ENCODE results near the gene ADAT1. TPM values are rescaled to one million over a fixed set of nuclear protein-coding genes. Genes with fewer than 3 reads are reported as not detected.
A peak's percentile ranks its signal among the peaks of the same experiment; 100 is the strongest.
"Not testable (repeated sequence)": the region's sequence is repeated elsewhere in the genome, so short reads cannot be mapped to it uniquely, and the experiment has no call there.

ADAT1 gene
- total and polyA plus RNA-seq, 10 donors: 13.2 to 120 (median 59.7) TPM

DNA sequence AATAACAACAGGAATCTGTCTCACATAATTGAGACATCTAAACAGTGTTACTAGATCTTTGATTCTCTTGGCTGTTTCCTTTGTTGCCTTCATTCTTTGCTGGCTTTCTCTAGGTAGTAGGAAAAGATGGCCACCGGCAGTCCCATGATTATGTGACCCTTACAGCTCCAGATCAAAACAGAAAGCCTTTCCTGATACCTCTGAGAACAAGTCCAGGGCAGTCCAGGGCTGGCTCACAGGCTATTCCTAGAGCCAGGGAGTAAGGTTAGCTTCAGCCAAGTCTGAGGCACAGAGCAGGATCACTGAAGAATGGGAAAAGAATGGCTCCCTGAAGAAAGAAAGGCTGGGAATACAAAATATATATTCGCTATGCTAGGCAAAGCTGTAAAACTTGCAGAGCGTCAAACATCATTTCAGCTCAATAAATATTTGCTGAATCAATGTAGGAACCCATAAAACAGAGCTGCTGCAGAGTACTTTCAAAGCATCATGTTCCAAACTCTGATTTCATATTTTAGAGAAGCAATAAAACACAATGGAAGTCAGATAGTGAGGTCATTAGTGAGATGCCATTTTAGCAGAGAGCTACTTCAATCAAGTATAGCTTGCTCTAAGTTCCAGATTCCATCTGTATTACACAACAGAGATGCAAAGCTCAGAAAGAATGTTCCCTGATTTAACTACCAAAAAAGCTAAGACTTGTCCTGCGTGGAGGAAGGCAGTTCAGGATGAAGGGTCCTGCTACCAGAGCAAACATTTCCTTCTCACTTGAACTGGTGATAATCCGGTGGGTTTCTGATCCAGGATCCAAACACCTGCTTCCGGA is 23.4 kb downstream of the ADAT1 start:
- no peaks in the 10 kb centered on the region for H3K27me3 ChIP-seq (replicated peaks in 1 of 7)
- peaks cover 8 to 93% (median 60%) of the 10 kb centered on the region in 6 donors for H3K36me3 ChIP-seq
- no peak for DNase-seq
- H3K4me1 ChIP-seq: peaks cover 0 to 5% (median 2%) of the 10 kb centered on the region in 6 donors
- intact Hi-C loops (cut with DNase I; ENCODE audit: low total_unique reads): no loop called here
- no peak overlapping the region for H3K4me3 ChIP-seq
- 90 to 96% (median 94%) methylated on average over 6 of the region's 6 CpGs for WGBS, 5 donors
- peaks cover 0 to 20% (median 11%) of the 10 kb centered on the region in 8 donors for H3K9me3 ChIP-seq
- no peak for TF ChIP-seq POLR2A (IDR thresholded peaks at IDR 0.05)
- TF ChIP-seq, protein P1, sequence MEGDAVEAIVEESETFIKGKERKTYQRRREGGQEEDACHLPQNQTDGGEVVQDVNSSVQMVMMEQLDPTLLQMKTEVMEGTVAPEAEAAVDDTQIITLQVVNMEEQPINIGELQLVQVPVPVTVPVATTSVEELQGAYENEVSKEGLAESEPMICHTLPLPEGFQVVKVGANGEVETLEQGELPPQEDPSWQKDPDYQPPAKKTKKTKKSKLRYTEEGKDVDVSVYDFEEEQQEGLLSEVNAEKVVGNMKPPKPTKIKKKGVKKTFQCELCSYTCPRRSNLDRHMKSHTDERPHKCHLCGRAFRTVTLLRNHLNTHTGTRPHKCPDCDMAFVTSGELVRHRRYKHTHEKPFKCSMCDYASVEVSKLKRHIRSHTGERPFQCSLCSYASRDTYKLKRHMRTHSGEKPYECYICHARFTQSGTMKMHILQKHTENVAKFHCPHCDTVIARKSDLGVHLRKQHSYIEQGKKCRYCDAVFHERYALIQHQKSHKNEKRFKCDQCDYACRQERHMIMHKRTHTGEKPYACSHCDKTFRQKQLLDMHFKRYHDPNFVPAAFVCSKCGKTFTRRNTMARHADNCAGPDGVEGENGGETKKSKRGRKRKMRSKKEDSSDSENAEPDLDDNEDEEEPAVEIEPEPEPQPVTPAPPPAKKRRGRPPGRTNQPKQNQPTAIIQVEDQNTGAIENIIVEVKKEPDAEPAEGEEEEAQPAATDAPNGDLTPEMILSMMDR (IDR thresholded peaks at IDR 0.05 in 8 of 11, conservative IDR thresholded peaks at IDR 0.05 in 3 of 11): no peak
- no peak overlapping the region for H3K27ac ChIP-seq

DNA sequence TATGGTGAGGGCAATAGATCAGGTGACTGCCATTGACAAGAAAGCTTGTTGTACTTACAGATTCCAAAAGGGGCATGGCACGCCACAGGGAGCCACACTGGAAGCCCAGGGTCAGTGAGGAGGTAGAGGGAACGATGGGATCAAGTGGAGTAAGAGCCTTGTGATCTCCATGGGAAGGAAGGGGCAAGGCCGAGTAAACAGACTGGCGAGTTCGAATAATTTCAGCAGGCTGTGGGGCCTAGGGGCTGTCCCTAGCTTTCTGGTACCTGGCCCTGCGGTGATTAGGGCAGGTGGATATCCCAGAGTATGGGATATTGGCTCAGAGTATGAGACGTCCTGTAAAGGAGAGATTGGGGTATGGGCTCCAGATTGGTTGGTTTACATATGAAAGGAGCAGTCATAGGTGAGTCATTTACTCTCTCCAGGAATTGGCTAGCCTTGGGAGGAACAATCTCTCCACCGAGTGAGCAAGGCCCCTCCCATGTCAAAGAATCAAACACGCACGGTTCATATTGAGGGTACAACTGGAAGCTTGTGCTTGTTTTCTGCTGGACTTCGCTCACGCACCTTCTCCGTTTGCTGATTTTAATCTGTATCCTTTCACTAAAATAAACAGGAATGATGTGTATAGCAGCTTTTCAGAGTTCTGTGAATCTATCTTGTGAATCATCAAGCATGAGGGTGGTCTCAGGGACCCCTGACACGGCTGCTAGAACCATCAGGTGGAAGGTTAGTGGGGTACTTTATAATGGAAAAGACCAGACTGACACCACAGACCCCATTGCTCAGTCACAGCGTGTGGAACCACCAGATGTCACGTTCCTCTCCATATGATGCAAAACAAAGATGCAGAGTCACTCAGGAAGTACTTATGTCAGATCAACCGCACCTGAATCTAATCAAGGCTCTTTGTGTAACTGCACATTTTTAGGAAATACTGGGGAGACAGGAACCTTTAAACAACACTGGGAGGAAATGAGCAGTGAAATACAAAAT is 29.0 kb downstream of the ADAT1 start:
- H3K9me3 ChIP-seq: peaks cover 0 to 7% (median 0%) of the 10 kb centered on the region in 8 donors
- no peaks in the 10 kb centered on the region for H3K27me3 ChIP-seq (replicated peaks in 1 of 7)
- TF ChIP-seq, protein P1 (IDR thresholded peaks at IDR 0.05 in 8 of 11, conservative IDR thresholded peaks at IDR 0.05 in 3 of 11): no peak
- TF ChIP-seq POLR2A (IDR thresholded peaks at IDR 0.05) (no peak), POLR2AphosphoS5 (IDR thresholded peaks at IDR 0.05) (no peak)
- H3K36me3 ChIP-seq: peaks cover 0 to 61% (median 15%) of the 10 kb centered on the region in 6 donors
- intact Hi-C loops (cut with DNase I; ENCODE audit: low total_unique reads): no loop called here
- no peak for DNase-seq
- H3K4me1 ChIP-seq: peaks cover 0 to 17% (median 3%) of the 10 kb centered on the region in 6 donors
- 61 to 68% (median 65%) methylated on average over 17 of the region's 17 CpGs for WGBS, 5 donors
- no peak overlapping the region for H3K4me3 ChIP-seq
- H3K27ac ChIP-seq: peak overlapping the region in 3 of 8 donors; percentile 3 to 64 (median 31)

DNA sequence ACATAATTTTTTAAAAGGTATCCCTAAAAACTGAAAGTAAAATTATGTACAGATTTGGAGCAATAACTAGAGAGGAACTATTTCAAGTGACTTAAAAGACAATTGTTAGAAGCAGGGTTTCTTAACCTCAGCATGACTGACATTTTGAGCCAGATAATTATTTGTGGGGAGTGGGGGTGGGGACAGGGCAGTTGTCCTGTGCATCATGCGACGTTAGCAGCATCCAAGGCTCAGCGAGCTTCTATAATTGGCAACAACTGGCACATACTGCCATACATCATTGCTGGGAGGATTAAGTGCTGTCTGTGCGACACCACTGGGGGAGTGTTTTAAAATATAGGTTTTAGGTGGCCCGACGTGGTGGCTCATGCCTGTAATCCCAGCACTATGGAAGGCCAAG is 29.8 kb downstream of the ADAT1 start:
- 82 to 93% (median 92%) methylated on average over 6 of the region's 6 CpGs for WGBS, 5 donors
- Histone ChIP-seq H3K27ac (no peak overlapping the region), H3K36me3 (peaks cover 0 to 61% (median 15%) of the 10 kb centered on the region in 6 donors), H3K9me3 (peaks cover 0 to 7% (median 0%) of the 10 kb centered on the region in 8 donors), H3K27me3 (replicated peaks in 1 of 7) (no peaks in the 10 kb centered on the region), H3K4me3 (no peak overlapping the region), H3K4me1 (peaks cover 0 to 17% (median 3%) of the 10 kb centered on the region in 6 donors)
- intact Hi-C loops (cut with DNase I; ENCODE audit: low total_unique reads): no loop called here
- TF ChIP-seq, protein P1 (IDR thresholded peaks at IDR 0.05 in 8 of 11, conservative IDR thresholded peaks at IDR 0.05 in 3 of 11): no peak
- TF ChIP-seq POLR2A (IDR thresholded peaks at IDR 0.05) (no peak), POLR2AphosphoS5 (IDR thresholded peaks at IDR 0.05) (no peak)
- DNase-seq: no peak

DNA sequence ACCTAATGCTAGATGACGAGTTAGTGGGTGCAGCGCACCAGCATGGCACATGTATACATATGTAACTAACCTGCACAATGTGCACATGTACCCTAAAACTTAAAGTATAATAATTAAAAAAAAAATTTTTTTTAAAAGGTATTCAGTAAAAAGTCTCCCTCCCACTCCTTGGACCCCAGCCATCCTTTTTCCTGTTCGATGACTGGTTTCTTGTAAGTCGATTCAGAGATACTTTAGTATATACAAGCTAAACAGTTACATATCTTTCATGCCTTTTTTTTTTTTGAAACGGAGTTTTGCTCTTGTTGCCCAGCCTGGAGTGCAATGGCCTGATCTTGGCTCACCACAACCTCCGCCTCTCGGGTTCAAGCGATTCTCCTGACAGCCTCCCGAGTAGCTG is 31.2 kb downstream of the ADAT1 start:
- H3K27me3 ChIP-seq (replicated peaks in 1 of 7); intact Hi-C loops (cut with DNase I; ENCODE audit: low total_unique reads); H3K27ac ChIP-seq; DNase-seq; H3K4me3 ChIP-seq; H3K9me3 ChIP-seq: not testable (repeated sequence)
- 80 to 84% (median 83%) methylated on average over 7 to 9 of the region's 9 CpGs for WGBS, 5 donors
- Histone ChIP-seq H3K36me3 (peaks cover 0 to 56% (median 5%) of the 10 kb centered on the region in 6 donors), H3K4me1 (peaks cover 0 to 17% (median 3%) of the 10 kb centered on the region in 6 donors)

All from spleen (tissue), 11 donors.